Measurements from ENCODE around the gene MRPL52. TPM values are rescaled to one million over a fixed set of nuclear protein-coding genes. Genes with fewer than 3 reads are reported as not detected.

Gene MRPL52
- total RNA-seq, 1 experiment from 2014 or later, result 134 TPM

DNA sequence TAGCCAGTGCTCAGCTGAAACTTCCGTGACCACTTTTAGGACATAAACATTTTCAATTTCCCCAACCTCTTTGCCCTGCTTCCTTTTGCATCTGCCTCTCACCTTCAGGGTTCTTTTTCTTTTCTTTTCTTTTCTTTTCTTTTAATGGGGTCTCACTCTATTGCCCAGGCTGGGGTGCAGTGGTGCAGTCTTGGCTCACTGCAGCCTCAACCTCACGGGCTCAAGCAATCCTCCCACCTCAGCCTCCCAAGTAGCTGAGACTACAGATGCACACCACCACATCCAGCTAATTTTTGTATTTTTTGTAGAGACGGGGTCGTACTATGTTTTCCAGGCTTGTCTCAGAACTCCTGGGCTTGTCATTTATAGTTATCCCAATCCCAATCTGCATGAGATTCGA lies 37.2 kb downstream of the MRPL52 start:
- RAD21 ChIA-PET (ENCODE audit: low non-redundant PET in 1 of 2, low total read pairs in 2 of 2, uncharacterized antibody in 2 of 2, unreplicated experiment in 2 of 2), result interaction anchor here in 1 of 2 experiments (0.6 kb wide), 1 partner anchor 53 kb away, joined by 3 read pairs; no protein-coding TSS in a partner anchor

GRCh38 chr14:22870811-22871223 lies 41.1 kb downstream of the MRPL52 start:
- Histone ChIP-seq H3K9me3 (ENCODE audit: control insufficient read depth in 1 of 2, insufficient read depth in 1 of 2, low read depth in 1 of 2, low read length in 2 of 2) (no peaks in the 10 kb centered on the region), H3K79me2 (ENCODE audit: insufficient read depth, low read length) (no peaks in the 10 kb centered on the region), H3K27ac (ENCODE audit: low read depth, low read length) (peak overlapping the region; percentile 98), H3K9ac (ENCODE audit: low read length) (peak overlapping the region; percentile 78), H4K20me1 (ENCODE audit: insufficient read depth) (no peaks in the 10 kb centered on the region), H3K4me2 (ENCODE audit: low read length) (peak overlapping the region; percentile 82), H3K27me3 (ENCODE audit: insufficient read depth, low read length) (no peaks in the 10 kb centered on the region), H2AFZ (ENCODE audit: low read depth, low read length, poor library complexity, severe bottlenecking) (no peak overlapping the region), H3K4me1 (ENCODE audit: control insufficient read depth in 1 of 2, insufficient read depth in 2 of 2, low read length in 2 of 2) (peaks cover 14 to 28% of the 10 kb centered on the region in 2 experiments), H3K36me3 (ENCODE audit: control insufficient read depth in 1 of 2, insufficient read depth in 2 of 2, low read length in 2 of 2) (peaks cover 3% of the 10 kb centered on the region in 2 experiments; a peak in 1 of 4 replicates), H3K9me2 (ENCODE audit: insufficient read depth) (no peaks in the 10 kb centered on the region), H3K4me3 (replicated peaks in 1 of 2; ENCODE audit: low read depth in 1 of 2, low read length in 2 of 2) (peak overlapping the region; percentile 71 to 89)
- intact Hi-C loops (cut with micrococcal nuclease), result loop anchor here (5.0 kb wide), 1 partner anchor 46 kb away; the partner anchor contains the start of gene RBM23
- DNase-seq (ENCODE audit: low read depth, low spot score), result no peak
- TF ChIP-seq SIN3A (IDR thresholded peaks at IDR 0.05; ENCODE audit: low read depth) (peak; percentile 14; the same call in 1 of the 2 replicates), POLR2A (IDR thresholded peaks at IDR 0.05; ENCODE audit: borderline replicate concordance, extremely low read depth, insufficient read depth, insufficient read length) (no peak), TCF7L2 (IDR thresholded peaks at IDR 0.05; ENCODE audit: borderline replicate concordance, extremely low read depth, insufficient read depth, insufficient read length) (no peak), ELF1 (IDR thresholded peaks at IDR 0.05; ENCODE audit: borderline replicate concordance, low read depth) (0 out of 2 replicates have a peak, but pooled peaks have one; percentile 61), SRF (IDR thresholded peaks at IDR 0.05; ENCODE audit: low read depth) (peak; percentile 89), EZH2phosphoT487 (IDR thresholded peaks at IDR 0.05; ENCODE audit: borderline replicate concordance) (no peak)
- POLR2A ChIA-PET, result interaction anchor here (1.0 to 3.0 kb wide), 5 partner anchors 11 to 220 kb away, joined by 3 to 24 read pairs (median 4); partner anchors contain the start of genes RBM23 and REM2
- CTCF ChIA-PET, result interaction anchor here (0.8 to 3.8 kb wide), 9 partner anchors 9 to 314 kb away, joined by 3 to 51 read pairs (median 6); partner anchors contain the start of gene REM2
- RAD21 ChIA-PET (ENCODE audit: low non-redundant PET in 1 of 2, low total read pairs in 2 of 2, uncharacterized antibody in 2 of 2, unreplicated experiment in 2 of 2), result interaction anchor here (0.8 to 1.2 kb wide), 2 partner anchors 18 to 29 kb away, joined by 3 to 5 read pairs; no protein-coding TSS in a partner anchor
- TSS peak; percentile 64 for BruUV-seq (replicated peaks)
- peak; percentile 12 for ATAC-seq

More for the DNA sequence above, 37.2 kb downstream of the MRPL52 start:
- peaks cover 14 to 21% of the 10 kb centered on the region in 2 experiments for H3K4me1 ChIP-seq (ENCODE audit: control insufficient read depth in 1 of 2, insufficient read depth in 2 of 2, low read length in 2 of 2)
- POLR2A ChIA-PET, result no interaction called here
- H3K4me3 ChIP-seq (replicated peaks in 1 of 2; ENCODE audit: low read depth in 1 of 2, low read length in 2 of 2), result no peak overlapping the region
- BruUV-seq (replicated peaks), result no TSS peak
- no peak overlapping the region for H3K9ac ChIP-seq (ENCODE audit: low read length)
- H3K9me2 ChIP-seq (ENCODE audit: insufficient read depth), result no peaks in the 10 kb centered on the region
- ATAC-seq (no peak), DNase-seq (ENCODE audit: low read depth, low spot score) (no peak)
- no peaks in the 10 kb centered on the region for H3K27me3 ChIP-seq (ENCODE audit: insufficient read depth, low read length)
- no peaks in the 10 kb centered on the region for H3K79me2 ChIP-seq (ENCODE audit: insufficient read depth, low read length)
- no peaks in the 10 kb centered on the region for H4K20me1 ChIP-seq (ENCODE audit: insufficient read depth)
- H2AFZ ChIP-seq (ENCODE audit: low read depth, low read length, poor library complexity, severe bottlenecking), result no peak overlapping the region
- intact Hi-C loops (cut with micrococcal nuclease), result no loop called here
- TF ChIP-seq SP1 (IDR thresholded peaks at IDR 0.05; ENCODE audit: low read depth), result no peak
- TF ChIP-seq CBX3 (IDR thresholded peaks at IDR 0.05; ENCODE audit: low read depth), result no peak
- TF ChIP-seq YY1 (IDR thresholded peaks at IDR 0.05; ENCODE audit: extremely low read depth, insufficient replicate concordance, low read depth, low read length), result no peak
- no peaks in the 10 kb centered on the region for H3K9me3 ChIP-seq (ENCODE audit: control insufficient read depth in 1 of 2, insufficient read depth in 1 of 2, low read depth in 1 of 2, low read length in 2 of 2)
- H3K27ac ChIP-seq (ENCODE audit: low read depth, low read length), result no peak overlapping the region
- no peak overlapping the region for H3K4me2 ChIP-seq (ENCODE audit: low read length)
- CTCF ChIA-PET, result no interaction called here
- no peaks in the 10 kb centered on the region for H3K36me3 ChIP-seq (ENCODE audit: control insufficient read depth in 1 of 2, insufficient read depth in 2 of 2, low read length in 2 of 2)
